Liver (tissue), 9 donors: Measurements from ENCODE around the gene TMEM129. TPM values are rescaled to one million over a fixed set of nuclear protein-coding genes. Genes with fewer than 3 reads are reported as not detected.

Source experiments
- DNase-seq: peaks from one replicate; pipeline ENCODE4 v3.0.0-alpha.2; 2017; ENCODE audit warnings: low spot score
- H3K27ac ChIP-seq, 2 donors: one replicate each; pipeline ENCODE4 v1.7.0; 2013; ENCODE audit warnings: inconsistent platforms in 2 of 2, low read length in 2 of 2, control low read depth in 1 of 2, low read depth in 1 of 2, mild to moderate bottlenecking in 1 of 2
- H3K27me3 ChIP-seq, 4 donors: one replicate each; pipeline versions ENCODE4 v1.6.1 to v1.7.0; 2013; ENCODE audit warnings: low read length in 3 of 4, inconsistent platforms in 1 of 4, mild to moderate bottlenecking in 1 of 4, moderate library complexity in 1 of 4; ENCODE audit not compliant: control insufficient read depth in 4 of 4, insufficient read depth in 4 of 4
- H3K36me3 ChIP-seq, 4 donors: one replicate each; pipeline versions ENCODE4 v1.6.1 to v1.7.0; 2013; ENCODE audit warnings: low read length in 3 of 4, mild to moderate bottlenecking in 3 of 4, low read depth in 1 of 4, moderate library complexity in 1 of 4; ENCODE audit not compliant: control insufficient read depth in 4 of 4, insufficient read depth in 3 of 4
- H3K4me1 ChIP-seq, 4 donors: one replicate each; pipeline versions ENCODE4 v1.6.1 to v1.7.0; 2013; ENCODE audit warnings: low read length in 3 of 4, mild to moderate bottlenecking in 3 of 4, moderate library complexity in 1 of 4; ENCODE audit not compliant: control insufficient read depth in 4 of 4, insufficient read depth in 4 of 4
- H3K4me3 ChIP-seq, 3 donors: one replicate each; pipeline versions ENCODE4 v1.6.1 to v1.7.0; 2013; ENCODE audit warnings: low read length in 3 of 3, control low read depth in 1 of 3, low read depth in 1 of 3, mild to moderate bottlenecking in 1 of 3
- H3K9ac ChIP-seq, 2 donors: one replicate each; pipeline ENCODE4 v1.7.0; 2013; ENCODE audit warnings: low read length in 2 of 2, mild to moderate bottlenecking in 2 of 2, moderate library complexity in 2 of 2, control low read depth in 1 of 2, low read depth in 1 of 2
- H3K9me3 ChIP-seq, 4 donors: one replicate each; pipeline versions ENCODE4 v1.6.1 to v1.7.0; 2013; ENCODE audit warnings: low read length in 3 of 4; ENCODE audit not compliant: control insufficient read depth in 4 of 4
- ATF3 ChIP-seq: IDR thresholded peaks from 2 replicates; pipeline ENCODE4 v1.6.1; 2016; ENCODE audit warnings: antibody characterized with exemption
- CTCF ChIP-seq: fragments of 150-350 bp; IDR thresholded peaks from 2 replicates; pipeline ENCODE4 v1.5.1; 2017; ENCODE audit warnings: improper control_type of control experiment, low read depth, low read length; ENCODE audit not compliant: missing input control
- EGR1 ChIP-seq, 2 donors: IDR thresholded peaks; 2 replicates each; pipeline ENCODE4 v1.6.1; 2016 to 2018; ENCODE audit warnings: antibody characterized with exemption in 2 of 2, low read depth in 2 of 2
- FOXA1 ChIP-seq: IDR thresholded peaks from 2 replicates; pipeline ENCODE4 v1.6.1; 2016; ENCODE audit warnings: antibody characterized with exemption
- FOXA2 ChIP-seq: IDR thresholded peaks from 2 replicates; pipeline ENCODE4 v1.6.1; 2016; ENCODE audit warnings: antibody characterized with exemption
- GABPA ChIP-seq, 2 donors: IDR thresholded peaks in 1 of 2; conservative IDR thresholded peaks in 1 of 2; 2 replicates each; pipeline ENCODE4 v1.6.1; 2016; ENCODE audit warnings: antibody characterized with exemption in 2 of 2, mild to moderate bottlenecking in 1 of 2, moderate library complexity in 1 of 2
- HNF4A ChIP-seq, 2 donors: conservative IDR thresholded peaks; 2 replicates each; pipeline ENCODE4 v1.6.1; 2016; ENCODE audit warnings: antibody characterized with exemption in 2 of 2, mild to moderate bottlenecking in 2 of 2
- HNF4G ChIP-seq: IDR thresholded peaks from 2 replicates; pipeline ENCODE4 v1.6.1; 2016; ENCODE audit warnings: antibody characterized with exemption
- JUND ChIP-seq, 2 donors: IDR thresholded peaks; 2 replicates each; pipeline ENCODE4 v1.6.1; 2016; ENCODE audit warnings: antibody characterized with exemption in 2 of 2
- MAX ChIP-seq: IDR thresholded peaks from 2 replicates; pipeline ENCODE4 v1.6.1; 2016; ENCODE audit warnings: antibody characterized with exemption
- NR2F2 ChIP-seq: IDR thresholded peaks from 2 replicates; pipeline ENCODE4 v1.6.1; 2016; ENCODE audit warnings: antibody characterized with exemption
- RAD21 ChIP-seq, 2 donors: IDR thresholded peaks; 2 replicates each; pipeline ENCODE4 v1.6.1; 2016; ENCODE audit warnings: antibody characterized with exemption in 2 of 2, mild to moderate bottlenecking in 2 of 2
- REST ChIP-seq: IDR thresholded peaks from 2 replicates; pipeline ENCODE4 v1.6.1; 2016; ENCODE audit warnings: antibody characterized with exemption, mild to moderate bottlenecking
- RXRA ChIP-seq, 2 donors: IDR thresholded peaks; 2 replicates each; pipeline ENCODE4 v1.6.1; 2017 to 2018; ENCODE audit warnings: antibody characterized with exemption in 2 of 2, mild to moderate bottlenecking in 1 of 2
- SP1 ChIP-seq: IDR thresholded peaks from 2 replicates; pipeline ENCODE4 v1.6.1; 2018; ENCODE audit warnings: antibody characterized with exemption, mild to moderate bottlenecking
- TAF1 ChIP-seq: conservative IDR thresholded peaks from 2 replicates; pipeline ENCODE4 v1.6.1; 2016; ENCODE audit warnings: antibody characterized with exemption, mild to moderate bottlenecking
- YY1 ChIP-seq: IDR thresholded peaks from 2 replicates; pipeline ENCODE4 v1.6.1; 2016; ENCODE audit warnings: antibody characterized with exemption, mild to moderate bottlenecking
- WGBS: extraction: QIAGEN DNeasy Blood & Tissue Kit; methylation state at CpG from one replicate; pipeline ENCODE4 v1.1.7; 2013; 5-methylcytosine and 5-hydroxymethylcytosine counted together
- polyA plus RNA-seq, 2 donors: library from polyadenylated mRNA; stranded (reverse) in 1 of 2; unstranded in 1 of 2; fragments of 200-250 nt in 1 of 2; fragments of >200 nt in 1 of 2; fragmentation: Nextera tagmentation in 1 of 2; extraction: Ambion mirVana in 1 of 2; gene quantifications; one replicate each; pipeline versions ENCODE4 v1.2.1 to v1.2.3, GENCODE V29; 2013 to 2015
- total RNA-seq, 2 donors: library from RNA; depleted of rRNA; stranded (reverse); fragments of >200 nt; gene quantifications; one replicate each; pipeline ENCODE4 v1.2.3, GENCODE V29; 2014
- TF ChIP-seq, protein P1 (sequence below): IDR thresholded peaks from 2 replicates; pipeline ENCODE4 v1.6.1; 2016; ENCODE audit warnings: antibody characterized with exemption
- donor health status: healthy.
- donor health status: healthy.
- donor health status: healthy.
- donor health status: healthy.
- donor health status: healthy.

TMEM129 gene
- total and polyA plus RNA-seq, 4 donors = 12.2 to 37.0 (median 21.8) TPM

GRCh38 chr4:1667273-1667672, 53.9 kb downstream of the TMEM129 start:
- TF ChIP-seq FOXA1 (no peak), FOXA2 (no peak), TAF1 (no peak), EGR1 (IDR thresholded peaks at IDR 0.05; ENCODE audit: low read depth in 2 of 2) (no peak), SP1 (no peak), CTCF (no peak), RXRA (IDR thresholded peaks at IDR 0.05) (no peak), HNF4G (no peak), REST (no peak), RAD21 (IDR thresholded peaks at IDR 0.05) (no peak), JUND (IDR thresholded peaks at IDR 0.05) (no peak), YY1 (no peak), HNF4A (conservative IDR thresholded peaks at IDR 0.05) (no peak), ATF3 (no peak), GABPA (IDR thresholded peaks at IDR 0.05 in 1 of 2, conservative IDR thresholded peaks at IDR 0.05 in 1 of 2) (no peak), MAX (no peak), NR2F2 (no peak)
- TF ChIP-seq, protein P1, sequence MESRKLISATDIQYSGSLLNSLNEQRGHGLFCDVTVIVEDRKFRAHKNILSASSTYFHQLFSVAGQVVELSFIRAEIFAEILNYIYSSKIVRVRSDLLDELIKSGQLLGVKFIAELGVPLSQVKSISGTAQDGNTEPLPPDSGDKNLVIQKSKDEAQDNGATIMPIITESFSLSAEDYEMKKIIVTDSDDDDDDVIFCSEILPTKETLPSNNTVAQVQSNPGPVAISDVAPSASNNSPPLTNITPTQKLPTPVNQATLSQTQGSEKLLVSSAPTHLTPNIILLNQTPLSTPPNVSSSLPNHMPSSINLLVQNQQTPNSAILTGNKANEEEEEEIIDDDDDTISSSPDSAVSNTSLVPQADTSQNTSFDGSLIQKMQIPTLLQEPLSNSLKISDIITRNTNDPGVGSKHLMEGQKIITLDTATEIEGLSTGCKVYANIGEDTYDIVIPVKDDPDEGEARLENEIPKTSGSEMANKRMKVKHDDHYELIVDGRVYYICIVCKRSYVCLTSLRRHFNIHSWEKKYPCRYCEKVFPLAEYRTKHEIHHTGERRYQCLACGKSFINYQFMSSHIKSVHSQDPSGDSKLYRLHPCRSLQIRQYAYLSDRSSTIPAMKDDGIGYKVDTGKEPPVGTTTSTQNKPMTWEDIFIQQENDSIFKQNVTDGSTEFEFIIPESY = no peak
- H3K4me1 ChIP-seq = no peaks in the 10 kb centered on the region
- 96% methylated on average over 15 of the region's 15 CpGs for WGBS
- no peak for DNase-seq
- H3K27me3 ChIP-seq = no peaks in the 10 kb centered on the region
- H3K9me3 ChIP-seq = no peaks in the 10 kb centered on the region
- no peak overlapping the region for H3K9ac ChIP-seq
- H3K36me3 ChIP-seq = no peaks in the 10 kb centered on the region
- H3K27ac ChIP-seq = no peak overlapping the region
- no peak overlapping the region for H3K4me3 ChIP-seq
